Omental fat pad (tissue), 4 donors: ENCODE data around the gene FIGN. TPM values are rescaled to one million over a fixed set of nuclear protein-coding genes. Genes with fewer than 3 reads are reported as not detected.

ENCODE experiments used
- ATAC-seq: fragments of 150-250 bp; one replicate; pipeline ENCODE4 v1.9.1; 2016; ENCODE audit warnings: mild to moderate bottlenecking, moderate library complexity; ENCODE audit not compliant: low FRiP score
- DNase-seq: peaks from one replicate; pipeline ENCODE4 v3.0.0-alpha.2; 2019; ENCODE audit warnings: low spot score
- total RNA-seq, 4 donors: library from RNA; depleted of rRNA; stranded (reverse); fragments of >200 nt; gene quantifications; one replicate each; pipeline ENCODE4 v1.1.0, GENCODE V29; 2016
- TF ChIP-seq, protein P1 (sequence below), 3 donors: fragments of 450-650 bp; IDR thresholded peaks; one replicate each; pipeline ENCODE4 v1.5.1; 2016 to 2017; ENCODE audit warnings: antibody characterized with exemption in 3 of 3, mild to moderate bottlenecking in 3 of 3, moderate library complexity in 2 of 3

The FIGN gene
- total RNA-seq, 4 donors from 2014 or later = 8.2 to 13.1 (median 10.7) TPM

DNA sequence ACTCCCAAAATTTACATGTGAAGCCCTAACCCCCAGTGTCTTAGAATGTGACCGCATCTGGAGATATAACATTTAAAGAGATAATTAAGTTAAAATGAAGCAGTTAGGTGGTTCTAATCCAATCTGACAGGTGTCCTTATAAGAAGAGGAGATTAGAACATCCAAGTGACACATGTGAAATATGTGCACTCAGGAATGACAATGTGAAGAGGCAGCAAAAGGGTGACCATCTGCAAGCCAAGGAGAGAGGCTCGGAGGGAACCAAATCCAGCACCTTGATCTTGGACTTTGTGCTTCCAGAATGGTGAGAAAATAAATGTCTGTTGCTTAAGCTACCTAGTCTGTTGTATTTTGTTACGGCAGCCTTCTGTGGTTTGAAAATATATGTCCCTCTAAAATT lies 165.4 kb downstream of the FIGN start:
- DNase-seq = no peak
- TF ChIP-seq, protein P1, sequence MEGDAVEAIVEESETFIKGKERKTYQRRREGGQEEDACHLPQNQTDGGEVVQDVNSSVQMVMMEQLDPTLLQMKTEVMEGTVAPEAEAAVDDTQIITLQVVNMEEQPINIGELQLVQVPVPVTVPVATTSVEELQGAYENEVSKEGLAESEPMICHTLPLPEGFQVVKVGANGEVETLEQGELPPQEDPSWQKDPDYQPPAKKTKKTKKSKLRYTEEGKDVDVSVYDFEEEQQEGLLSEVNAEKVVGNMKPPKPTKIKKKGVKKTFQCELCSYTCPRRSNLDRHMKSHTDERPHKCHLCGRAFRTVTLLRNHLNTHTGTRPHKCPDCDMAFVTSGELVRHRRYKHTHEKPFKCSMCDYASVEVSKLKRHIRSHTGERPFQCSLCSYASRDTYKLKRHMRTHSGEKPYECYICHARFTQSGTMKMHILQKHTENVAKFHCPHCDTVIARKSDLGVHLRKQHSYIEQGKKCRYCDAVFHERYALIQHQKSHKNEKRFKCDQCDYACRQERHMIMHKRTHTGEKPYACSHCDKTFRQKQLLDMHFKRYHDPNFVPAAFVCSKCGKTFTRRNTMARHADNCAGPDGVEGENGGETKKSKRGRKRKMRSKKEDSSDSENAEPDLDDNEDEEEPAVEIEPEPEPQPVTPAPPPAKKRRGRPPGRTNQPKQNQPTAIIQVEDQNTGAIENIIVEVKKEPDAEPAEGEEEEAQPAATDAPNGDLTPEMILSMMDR (IDR thresholded peaks at IDR 0.05) = no peak
- no peak for ATAC-seq

DNA sequence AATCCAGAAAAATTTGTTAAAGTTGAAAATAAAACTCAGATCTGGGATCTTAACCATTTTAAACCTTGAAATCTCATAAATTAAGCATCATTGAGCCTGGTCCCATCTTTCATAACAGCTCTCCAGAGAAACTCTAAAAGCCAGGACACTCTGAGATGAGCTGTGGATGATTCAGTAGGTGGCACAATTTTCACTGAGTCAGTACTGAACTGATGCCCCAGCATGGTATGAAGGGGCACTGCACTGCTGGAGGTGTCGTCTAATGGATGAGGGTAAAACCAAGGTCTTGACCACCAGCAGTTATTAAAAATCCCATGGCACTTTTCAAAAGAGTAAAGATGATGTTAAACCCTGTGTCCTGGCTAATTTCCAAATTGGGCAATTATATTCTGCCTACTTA lies 170.6 kb downstream of the FIGN start:
- ATAC-seq (no peak), DNase-seq (no peak)
- TF ChIP-seq, protein P1 (IDR thresholded peaks at IDR 0.05) = no peak

DNA sequence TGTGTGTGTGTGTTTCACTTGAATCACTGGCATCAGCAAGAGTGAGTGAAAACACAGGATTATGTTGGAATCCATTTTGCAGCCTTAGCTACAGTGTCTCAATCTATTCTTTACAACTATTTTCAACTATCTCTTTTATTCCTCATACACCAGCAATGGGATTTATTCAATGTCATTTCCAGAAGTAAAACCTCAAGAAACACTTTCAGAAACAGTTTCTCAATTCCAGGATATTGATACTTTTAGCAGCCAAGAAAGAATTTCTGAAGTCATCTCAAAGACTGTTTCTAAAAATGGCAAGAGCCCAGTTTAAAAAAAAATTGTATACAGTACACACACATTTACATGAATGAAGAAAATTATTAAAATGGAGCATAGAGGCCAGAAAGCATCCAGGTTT lies 171.6 kb downstream of the FIGN start:
- no peak for ATAC-seq
- DNase-seq = no peak
- TF ChIP-seq, protein P1 (IDR thresholded peaks at IDR 0.05) = no peak

DNA sequence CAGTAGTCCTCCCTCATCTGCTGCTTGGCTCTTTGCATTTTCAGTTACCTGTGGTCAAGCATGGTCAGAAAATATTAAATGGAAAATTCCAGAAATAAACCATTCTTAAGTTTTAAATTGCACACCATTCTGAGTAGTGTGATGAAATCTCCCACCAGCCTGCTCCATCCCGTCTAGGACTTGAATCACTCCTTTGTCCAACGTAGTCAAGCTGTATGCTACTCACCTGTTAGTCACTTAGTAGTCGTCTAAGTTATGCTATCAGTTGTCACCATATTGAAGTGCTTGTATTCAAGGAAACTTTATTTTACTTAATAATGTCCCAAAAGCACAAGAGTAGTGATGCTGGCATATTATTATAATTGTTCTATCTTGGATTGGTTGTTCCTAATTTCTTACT lies 172.5 kb downstream of the FIGN start:
- ATAC-seq = no peak
- TF ChIP-seq, protein P1 (IDR thresholded peaks at IDR 0.05) = no peak
- no peak for DNase-seq

DNA sequence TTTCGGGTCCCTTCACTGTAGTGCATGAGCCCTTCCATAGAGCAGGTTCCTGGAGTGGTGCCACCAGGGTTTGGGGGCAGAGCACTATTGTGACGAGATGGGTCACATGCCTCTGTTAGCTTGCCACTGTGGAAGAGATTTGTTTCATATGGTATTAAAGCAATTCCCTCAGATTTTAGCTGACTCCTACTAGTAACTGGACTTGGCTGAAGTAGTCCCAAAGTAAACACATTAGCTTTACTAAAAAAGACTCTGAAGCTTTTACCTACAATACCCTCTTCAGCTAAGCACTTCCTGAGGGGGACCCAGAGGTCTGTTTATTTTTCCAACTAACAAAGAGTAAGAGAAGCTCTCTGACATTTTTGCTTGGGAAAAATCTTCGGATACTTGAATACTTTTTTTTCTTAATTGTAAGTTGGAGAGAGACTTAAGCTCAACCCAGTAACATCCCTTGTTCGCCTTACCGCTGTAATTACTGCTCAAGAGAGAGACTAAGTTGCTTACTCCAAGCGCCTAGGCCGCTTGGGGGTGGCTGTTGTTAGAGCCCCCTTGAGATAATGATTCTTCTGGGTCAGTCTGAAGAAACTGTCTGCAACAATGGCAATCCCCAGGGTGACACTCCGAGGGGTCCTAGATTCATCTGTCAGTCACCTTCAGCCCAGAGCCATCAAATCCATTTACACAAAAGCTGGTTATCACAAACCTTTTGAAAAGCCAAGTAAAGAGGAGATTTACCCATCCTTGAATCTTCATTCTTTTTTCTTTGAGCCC lies 177.4 kb downstream of the FIGN start:
- no peak for ATAC-seq
- DNase-seq = no peak
- TF ChIP-seq, protein P1 (IDR thresholded peaks at IDR 0.05) = no peak

DNA sequence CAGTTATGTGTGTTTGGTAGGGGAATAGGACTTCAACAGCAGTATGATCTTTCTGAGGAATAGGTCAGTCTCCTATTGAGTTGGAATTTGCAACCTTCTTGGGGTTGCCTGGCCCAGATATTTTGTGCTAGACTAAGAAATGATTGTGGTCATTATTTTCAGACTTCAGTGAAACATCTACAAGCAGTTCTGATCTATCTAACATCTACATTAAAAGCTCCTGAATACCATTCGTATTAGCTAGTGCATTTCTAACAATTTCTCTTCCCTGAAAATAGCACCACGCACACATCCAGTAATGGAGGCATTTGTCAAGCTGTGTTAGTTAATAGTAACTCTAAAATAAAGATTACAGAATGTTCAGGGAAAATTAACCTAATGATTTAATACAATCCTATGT lies 179.3 kb downstream of the FIGN start:
- TF ChIP-seq, protein P1 (IDR thresholded peaks at IDR 0.05) = no peak
- DNase-seq (no peak), ATAC-seq (no peak)

DNA sequence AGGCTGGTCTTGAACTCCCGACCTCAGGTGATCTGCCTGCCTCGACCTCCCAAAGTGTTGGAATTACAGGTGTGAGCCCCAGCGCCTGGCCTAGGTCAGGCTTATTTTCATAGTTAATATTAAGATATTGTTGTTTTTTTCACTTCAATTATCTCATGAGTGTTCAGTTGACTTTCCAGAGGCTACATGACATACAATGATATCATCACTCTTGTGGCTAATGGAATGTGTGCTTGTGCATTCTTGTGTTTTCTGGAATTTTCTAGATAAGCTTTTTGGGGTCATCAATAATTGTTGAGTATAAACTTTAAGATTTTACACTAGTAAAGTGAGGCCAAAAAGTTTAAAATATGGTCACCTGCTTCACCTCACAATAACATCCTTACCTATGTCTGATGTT lies 180.9 kb downstream of the FIGN start:
- DNase-seq (no peak), ATAC-seq (no peak)
- TF ChIP-seq, protein P1 (IDR thresholded peaks at IDR 0.05) = no peak
